ENCODE measurements around the gene YTHDC1.

The YTHDC1 gene

DNA sequence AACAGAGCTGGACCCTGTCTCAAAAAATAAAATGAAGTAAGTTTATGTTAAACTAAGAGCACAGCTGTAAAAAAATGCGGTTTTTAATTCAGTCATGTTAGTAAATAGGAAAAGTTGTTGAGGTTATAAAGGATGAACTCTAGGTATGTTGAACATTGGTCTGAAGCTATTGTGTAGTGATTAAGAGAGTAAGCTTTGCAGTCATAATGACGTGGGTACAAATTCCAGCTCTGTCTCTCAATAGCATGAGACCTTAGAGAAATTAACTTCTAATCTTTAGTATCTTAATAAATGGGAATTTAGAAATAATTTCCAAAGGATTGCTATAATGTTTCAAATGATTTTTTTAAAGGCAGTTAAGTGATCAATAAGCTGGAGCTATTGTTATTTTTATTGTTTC is 2.9 kb upstream of the YTHDC1 start:
- DNase-seq: no peak

DNA sequence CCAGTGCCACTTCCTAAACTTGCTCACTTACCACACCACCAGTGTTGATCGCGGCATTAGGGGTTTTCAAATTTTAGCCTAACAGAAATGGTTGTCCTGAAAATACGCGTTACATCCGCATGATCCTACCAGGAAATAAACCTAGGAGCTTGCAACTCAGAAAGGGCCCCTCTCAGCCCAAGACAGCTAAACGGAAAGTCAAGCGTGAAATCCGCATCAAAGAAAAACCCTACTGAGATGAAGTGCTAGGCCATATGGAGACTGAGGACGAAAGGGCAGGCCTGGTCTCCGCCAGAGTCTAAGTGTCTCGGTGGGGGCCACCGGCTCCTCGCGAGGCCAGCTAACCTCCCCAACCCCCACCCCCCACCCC is 626 bp downstream of the YTHDC1 start:
- no peak for DNase-seq

DNA sequence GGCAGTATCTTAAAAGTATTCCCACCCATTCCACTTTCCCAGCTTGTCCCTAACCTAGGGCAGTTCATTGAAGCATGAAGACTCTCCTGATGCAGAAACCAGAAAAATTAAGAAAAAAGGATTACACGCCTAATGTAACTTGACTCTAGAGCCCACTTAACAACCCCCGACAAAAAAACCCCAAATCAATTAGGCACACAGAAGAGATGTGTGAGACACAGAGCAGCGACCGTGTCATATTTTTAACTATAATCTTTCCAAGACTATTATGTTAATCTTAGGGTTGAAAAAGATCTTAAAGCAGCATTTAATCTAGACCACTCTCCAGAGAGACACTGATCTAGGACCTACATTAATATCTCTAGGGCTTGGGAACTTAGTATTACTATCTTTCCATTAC is 1.3 kb downstream of the YTHDC1 start:
- no peak for DNase-seq

- no peak for DNase-seq
These were observed 2.0 kb downstream of the YTHDC1 start for GRCh38 chr4:68347845-68348244.

DNA sequence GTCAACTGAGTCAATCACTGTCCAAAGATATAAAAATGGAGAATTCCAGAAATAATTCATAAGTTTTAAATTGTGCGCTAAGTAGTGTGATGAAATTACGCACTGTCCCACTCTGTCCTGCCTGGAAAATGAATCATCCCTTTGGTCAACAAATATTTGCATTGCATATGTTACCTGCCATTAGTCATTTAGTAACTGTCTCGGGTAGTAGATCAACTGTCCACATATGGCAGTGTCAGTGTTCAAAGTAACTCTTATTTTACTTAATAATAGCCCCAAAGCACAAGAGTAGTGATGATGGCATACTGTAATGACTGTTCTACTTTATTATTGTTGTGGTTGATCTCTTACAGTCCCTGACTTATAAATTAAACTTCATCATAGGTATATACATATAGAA is 3.4 kb downstream of the YTHDC1 start:
- no peak for DNase-seq

DNA sequence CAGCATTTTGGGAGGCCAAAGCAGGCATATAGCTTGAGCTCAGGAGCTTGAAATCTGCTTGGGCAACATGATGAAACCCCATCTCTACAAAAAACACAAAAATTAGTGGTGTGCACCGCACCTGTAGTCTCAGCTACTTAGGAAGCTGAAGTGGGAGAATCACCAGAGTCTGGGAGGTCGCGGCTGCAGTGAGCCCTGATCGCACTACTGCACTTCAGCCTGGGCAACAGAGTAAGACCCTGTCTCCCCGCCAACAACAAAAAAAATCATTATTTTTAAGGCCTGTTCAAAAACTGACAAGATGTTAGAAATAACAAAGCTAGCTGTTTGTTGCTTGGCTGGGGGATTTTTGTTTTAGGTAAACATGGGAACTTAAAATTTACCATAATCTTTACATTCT is 5.1 kb downstream of the YTHDC1 start:
- no peak for DNase-seq

- no peak for DNase-seq
These were observed 5.8 kb downstream of the YTHDC1 start for GRCh38 chr4:68344049-68344448.

DNA sequence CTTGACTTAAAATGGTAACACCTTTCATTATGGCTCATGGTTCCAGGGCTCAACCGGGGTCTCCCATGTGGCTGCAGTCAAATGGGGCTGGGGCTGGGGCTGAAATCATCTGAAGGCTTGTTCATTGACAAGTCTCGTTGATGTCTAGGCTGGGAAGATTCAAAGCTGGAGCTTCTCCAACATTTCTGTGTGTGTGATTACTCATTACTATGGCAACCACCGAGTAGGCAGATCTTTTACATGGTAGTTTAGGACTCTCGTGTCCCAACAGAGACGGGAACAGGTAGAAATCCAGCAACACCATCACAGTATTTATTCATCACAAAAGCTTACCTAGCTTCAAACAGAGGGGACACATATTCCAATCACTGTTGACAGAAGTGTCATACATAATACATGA is 7.8 kb downstream of the YTHDC1 start:
- no peak for DNase-seq

DNA sequence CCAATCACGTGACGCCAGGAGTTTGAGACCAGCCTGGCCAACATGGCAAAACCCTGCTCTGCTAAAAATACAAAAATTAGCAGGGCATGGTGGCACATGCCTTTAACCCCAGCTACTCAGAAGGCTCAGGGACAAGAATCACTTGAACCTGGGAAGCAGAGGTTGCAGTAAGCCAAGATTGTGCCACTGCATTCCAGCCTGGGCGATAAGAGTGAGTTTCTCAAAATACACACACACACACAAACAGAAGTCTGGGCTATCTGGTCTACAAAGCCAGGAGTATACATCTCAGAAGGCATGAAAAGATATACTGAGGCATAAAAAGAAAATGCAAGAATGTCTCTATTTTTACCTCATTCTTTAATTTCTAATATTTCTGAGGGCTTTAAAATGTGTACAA is 11.3 kb downstream of the YTHDC1 start:
- no peak for DNase-seq

DNA sequence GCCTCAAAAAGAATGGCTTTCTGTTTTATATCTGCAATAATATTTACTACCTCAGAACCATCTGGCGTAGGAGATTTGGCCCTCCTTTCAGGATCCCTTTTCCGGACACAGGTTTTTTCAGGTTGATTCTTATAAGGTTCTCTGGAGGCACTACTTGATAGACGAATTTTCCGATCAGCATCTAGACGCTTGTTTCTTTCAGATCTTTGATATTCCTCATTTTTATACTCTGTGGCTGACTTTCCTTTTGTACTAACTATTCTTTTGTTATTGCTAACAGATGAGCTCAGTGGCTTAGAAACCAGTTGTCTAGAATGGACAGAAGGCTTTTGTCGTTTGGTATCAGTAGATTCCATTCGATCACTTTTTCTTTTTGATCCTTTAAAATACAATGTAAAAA is 12.4 kb downstream of the YTHDC1 start:
- DNase-seq: no peak

DNA sequence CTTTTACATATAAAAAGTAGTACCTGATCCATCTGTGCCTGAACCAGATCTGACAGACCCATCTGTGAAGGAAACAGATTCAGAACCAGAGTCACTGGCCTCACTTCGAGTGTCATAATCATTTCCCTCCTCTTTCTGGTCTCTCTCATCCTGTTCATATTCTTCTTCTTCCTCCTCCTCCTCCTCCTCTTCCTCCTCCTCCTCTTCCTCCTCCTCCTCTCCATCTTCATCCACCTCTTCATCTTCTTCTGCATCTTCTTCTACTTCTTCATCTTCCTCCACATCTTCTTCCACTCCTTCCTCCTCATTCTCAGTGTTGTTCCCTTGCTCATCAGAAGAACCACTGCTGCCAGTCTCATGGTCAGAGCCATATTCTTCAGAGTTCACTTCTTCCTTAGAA is 12.9 kb downstream of the YTHDC1 start:
- DNase-seq: no peak

DNA sequence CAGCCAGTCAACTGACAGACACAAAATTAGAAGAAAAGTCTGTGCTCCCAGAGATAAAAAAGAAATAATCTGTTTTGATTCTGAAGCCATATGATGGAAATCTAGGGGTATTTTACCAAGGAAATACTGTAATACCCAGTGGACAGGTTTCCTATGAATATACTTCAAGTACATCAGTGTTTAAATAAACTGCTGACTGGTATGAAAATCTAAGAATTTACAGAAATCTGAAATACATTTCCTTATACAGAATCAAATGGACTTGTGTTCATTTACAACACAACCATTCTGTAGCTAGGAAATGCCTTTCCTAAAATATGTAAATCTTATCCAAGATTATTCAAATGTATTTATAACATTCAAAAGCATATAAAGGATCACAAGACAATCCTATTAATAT is 13.4 kb downstream of the YTHDC1 start:
- no peak for DNase-seq

- no peak for DNase-seq
These were observed 23.7 kb downstream of the YTHDC1 start for GRCh38 chr4:68326141-68326540.

DNA sequence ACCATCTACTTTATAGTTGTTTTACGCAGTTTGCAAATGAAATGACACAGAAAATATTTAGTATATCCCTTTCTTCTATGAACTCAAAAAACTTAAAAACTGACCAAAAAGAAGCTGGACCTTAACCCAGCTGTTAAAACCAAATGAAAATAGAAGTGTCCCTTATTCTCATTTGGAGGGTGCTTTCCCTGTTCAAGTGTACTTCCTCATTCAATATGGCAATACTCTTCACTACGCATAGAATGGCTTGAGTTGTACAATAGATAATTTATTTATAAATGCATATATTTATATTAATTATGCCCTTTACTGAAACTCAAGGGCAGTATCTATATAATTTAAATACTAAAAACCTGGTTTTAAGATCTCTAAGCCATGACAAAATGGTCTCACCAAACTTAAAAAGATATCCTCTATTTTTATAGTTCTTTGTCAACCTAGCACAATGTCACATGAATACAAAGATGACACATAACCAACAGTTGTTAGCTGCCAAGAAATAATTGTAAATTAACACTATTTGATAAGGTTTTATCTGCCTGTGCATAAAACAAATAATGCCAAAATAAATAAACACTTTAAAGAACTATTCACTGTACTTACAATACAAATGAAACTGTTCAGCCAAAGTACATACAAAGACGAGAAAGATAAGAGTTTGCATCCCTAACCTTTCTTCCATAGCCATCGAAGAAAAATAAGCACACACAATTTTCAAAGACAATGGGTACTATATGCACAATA is 25.2 kb downstream of the YTHDC1 start:
- no peak for DNase-seq

DNA sequence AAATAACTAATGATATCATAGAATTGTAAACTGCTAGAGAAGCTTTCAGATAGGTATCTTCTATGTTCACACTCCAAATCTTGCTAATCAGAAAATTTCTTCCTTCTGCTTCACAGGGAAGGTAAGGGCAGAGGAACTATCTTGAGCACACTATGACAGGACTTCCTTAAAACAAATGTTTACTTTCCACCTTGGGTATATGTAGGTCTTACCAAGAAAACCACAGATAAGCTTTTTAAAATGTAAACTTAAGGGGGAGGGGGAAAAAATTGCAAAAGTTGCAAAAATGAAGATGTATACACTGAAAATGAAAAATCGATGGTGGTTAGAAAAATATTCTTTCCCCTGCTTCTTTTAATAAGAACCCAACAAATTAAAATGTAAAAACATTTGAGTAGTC is 30.9 kb downstream of the YTHDC1 start:
- DNase-seq: no peak

- no peak for DNase-seq
These were observed 33.5 kb downstream of the YTHDC1 start for GRCh38 chr4:68316193-68316969.

DNA sequence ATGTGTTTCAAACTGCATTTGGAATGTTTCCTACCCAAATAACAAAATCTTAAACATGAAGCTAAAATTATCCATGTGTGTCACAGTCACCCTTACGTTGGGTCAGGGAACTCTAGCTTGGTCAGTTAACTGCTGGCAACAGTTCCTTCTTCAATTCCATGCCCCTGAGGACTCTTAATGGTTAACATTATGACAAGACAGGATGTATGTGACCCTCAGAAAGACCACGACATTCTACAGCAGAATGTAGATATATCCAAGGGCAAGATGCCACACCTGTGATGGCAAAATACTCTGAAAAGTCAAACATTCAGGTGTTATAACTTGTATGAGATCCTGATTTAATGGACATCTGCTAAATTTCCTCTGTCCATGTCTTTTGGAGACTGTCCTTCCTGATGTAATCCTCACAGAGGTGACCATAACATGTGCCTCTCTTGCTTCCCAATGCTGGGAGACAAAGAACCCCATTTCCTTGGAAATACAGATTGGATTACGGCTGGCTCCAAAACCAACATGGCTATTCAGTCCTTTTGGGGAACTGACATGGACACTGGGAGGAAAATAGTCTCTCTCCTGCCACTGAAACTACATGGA is 39.1 kb downstream of the YTHDC1 start:
- DNase-seq: no peak

DNA sequence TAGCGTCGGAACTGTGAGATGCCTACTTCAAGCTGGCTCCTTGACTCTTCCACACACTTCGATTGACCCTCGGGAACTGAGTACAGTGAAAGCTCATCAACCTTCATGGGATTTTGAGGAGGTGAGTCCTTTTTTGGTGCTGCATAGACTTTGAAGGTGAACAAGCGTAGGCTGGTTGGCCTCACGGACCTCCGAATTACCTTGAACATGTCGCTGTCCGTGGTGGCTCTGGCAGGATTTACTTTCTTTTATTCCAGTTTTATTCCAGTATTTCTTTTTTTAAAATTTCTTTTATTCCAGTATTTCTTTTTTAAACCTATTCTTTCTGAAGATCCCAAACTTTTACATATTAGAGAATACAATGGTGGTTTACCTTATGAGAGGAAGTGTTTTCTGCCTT is 45.2 kb downstream of the YTHDC1 start:
- no peak for DNase-seq

GRCh38 chr4:68299492-68300457 is 50.1 kb downstream of the YTHDC1 start:
- no peak for DNase-seq

DNA sequence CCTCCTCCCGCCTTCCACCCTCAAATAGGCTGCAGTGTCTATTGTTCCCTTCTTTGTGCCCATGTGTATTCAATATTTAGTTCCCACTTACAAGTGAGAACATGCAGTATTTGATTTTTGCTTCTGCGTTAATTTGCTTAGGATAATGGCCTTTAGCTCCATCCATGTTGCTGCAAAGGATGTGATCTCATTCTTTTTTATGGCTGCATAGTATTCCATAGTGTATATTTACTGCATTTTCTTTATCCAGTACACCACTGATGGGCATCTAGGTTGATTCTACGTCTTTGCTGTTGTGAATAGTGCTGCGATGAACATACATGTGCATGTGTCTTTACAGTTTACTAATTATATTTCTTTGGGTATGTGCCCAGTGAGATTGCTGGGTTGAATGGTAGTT is 52.8 kb downstream of the YTHDC1 start:
- DNase-seq: no peak

- no peak for DNase-seq
These were observed 58.6 kb downstream of the YTHDC1 start for GRCh38 chr4:68291256-68291655.

GRCh38 chr4:68288393-68288740 is 61.5 kb downstream of the YTHDC1 start:
- DNase-seq: no peak

- peak; percentile 17 for DNase-seq
These were observed 62.0 kb downstream of the YTHDC1 start for GRCh38 chr4:68287704-68288392.
